GM12873 (cell line): ENCODE data around the gene CLIP1.

Experiments
- CTCF ChIP-seq: IDR thresholded peaks from 2 replicates; pipeline ENCODE4 v1.5.1; 2012; ENCODE audit warnings: low read depth, mild to moderate bottlenecking, moderate library complexity, low read length, control low read depth; ENCODE audit not compliant: insufficient read depth; ENCODE audit errors: missing control alignments

CLIP1 gene

GRCh38 chr12:122304924-122305323 lies 117.5 kb downstream of the CLIP1 start:
- no peak for TF ChIP-seq CTCF

DNA sequence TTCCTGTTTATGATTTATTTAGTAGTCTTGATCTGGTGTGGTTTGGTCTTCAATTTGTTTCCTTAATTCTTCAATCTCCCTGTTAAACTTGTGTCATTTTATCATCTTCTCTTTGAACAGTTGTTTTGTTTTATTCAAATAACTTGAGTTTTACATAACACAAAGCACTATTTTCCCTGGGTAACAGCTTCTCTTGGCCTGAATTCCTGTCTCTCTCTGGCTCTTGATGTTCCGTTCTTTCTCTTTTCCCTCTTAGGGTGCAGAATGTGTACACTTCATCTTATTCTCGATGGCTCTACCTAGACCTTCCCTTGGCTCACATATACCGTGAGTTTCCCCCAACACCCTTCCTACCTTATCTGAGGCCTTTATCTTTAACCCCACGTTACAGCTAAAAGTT lies 119.4 kb downstream of the CLIP1 start:
- no peak for TF ChIP-seq CTCF

GRCh38 chr12:122298071-122298748 lies 124.3 kb downstream of the CLIP1 start:
- TF ChIP-seq CTCF: no peak

GRCh38 chr12:122297494-122297893 lies 125.0 kb downstream of the CLIP1 start:
- TF ChIP-seq CTCF: no peak

- no peak for TF ChIP-seq CTCF
Observed at GRCh38 chr12:122295877-122296276, 126.6 kb downstream of the CLIP1 start.

DNA sequence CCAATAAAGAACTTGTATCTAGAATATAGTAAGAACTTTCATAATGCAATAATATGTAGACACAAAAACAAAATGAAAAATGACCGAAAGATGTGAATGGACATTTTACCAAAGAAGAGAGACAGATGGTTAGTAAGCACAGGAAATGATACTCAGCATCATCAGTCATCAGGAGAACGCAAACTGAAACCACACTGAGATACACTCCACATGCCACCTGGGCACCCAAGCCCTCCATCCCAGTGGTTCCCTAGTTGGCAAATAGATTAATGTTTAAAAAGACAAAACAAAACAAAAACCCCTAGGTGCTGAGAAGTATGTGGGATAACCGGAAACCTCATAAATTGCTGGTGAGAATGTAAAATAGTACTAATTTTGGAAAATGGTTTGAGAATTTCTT lies 129.4 kb downstream of the CLIP1 start:
- TF ChIP-seq CTCF: no peak

GRCh38 chr12:122291431-122291830 lies 131.0 kb downstream of the CLIP1 start:
- TF ChIP-seq CTCF: no peak
